ENCODE results near the gene IL1RAPL2.
"Not testable (repeated sequence)": the region's sequence is repeated elsewhere in the genome, so short reads cannot be mapped to it uniquely, and the experiment has no call there.

The IL1RAPL2 gene

DNA sequence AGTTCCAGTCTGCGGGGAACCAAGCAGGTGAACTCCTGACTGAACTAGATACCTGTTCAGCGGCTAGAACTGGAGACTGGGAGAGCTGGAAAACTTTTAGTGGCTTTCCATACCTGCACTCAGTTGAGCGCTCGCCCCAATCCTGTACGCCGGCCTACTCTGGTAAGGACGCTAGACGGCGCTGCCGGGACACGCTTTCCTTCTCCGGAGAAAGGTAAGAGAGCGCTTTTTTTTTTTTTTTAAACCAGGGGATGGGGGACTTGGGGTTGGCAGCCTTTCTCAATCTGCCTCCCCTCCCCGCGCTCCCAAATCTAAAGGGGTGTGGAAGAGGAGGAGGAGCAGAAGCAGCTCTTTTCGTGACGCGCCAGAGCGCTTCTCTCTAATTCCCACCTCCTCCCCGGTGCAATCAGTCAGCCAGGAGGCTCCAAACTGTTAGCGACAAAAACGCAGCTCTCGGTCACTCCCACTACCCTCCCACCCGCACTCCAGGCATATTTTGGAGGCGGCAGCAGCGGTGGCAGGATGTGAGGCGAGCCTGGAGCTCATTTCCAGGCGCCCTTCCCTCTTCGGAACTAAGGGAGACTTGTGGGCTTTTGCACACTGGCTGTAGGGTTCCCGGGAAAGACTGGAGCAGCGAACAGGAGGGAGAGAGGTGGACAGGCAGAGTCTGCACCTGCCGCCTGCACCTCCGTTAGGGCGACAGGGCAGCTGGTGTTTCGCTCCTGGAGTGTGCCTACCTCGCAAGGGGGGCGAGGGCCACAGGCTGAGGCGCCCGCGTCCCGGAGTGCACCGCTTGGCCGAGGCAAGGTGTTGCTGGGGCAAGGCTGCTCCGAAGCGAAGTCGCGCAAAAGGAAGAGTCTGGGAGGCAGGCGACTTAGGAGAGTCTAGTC lies at the start of gene IL1RAPL2:
IL1RAPL2 (plus strand) TSS at position 409 of the 890 bp plus-strand sequence.
- DNase-seq (ENCODE audit: low read depth), result no peak

DNA sequence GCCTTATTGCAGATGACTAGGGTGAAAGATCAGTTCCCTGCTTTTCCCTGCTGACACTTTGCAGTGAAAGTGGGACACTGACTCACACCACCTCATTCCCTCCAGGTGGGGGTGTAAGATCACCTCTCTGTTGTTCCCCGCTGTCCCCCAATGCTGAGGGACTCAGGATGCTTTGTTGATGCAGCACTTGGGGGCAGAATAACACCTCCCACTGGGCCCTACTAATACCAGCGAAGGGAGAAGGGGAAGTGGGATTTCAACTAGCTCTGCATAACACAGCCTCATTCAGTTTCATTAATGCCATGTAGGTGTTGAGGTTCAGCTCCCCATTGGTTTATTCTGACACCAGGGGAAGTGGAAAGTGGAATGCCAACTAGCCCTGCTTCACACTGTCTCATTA lies 43.6 kb upstream of the IL1RAPL2 start:
- no peak for DNase-seq (ENCODE audit: low read depth)

DNA sequence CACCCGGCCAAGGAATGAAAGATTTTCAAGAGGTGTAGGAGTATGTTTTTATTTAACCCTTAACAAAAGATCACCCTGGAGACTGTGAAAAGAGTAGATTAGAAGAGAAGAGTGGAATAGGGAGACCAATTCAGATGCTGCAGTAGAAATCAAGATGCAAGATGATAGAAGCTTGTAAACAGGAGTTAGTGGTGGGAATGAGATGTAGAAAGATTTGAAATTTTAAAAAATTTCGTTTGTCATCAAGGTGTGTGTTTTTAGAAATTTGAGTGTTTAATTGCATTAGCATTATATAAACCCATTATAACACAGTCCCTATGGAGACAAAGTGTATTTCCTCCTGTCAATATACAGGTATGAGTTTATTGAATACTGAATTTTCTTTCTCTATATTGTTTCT lies 42.1 kb upstream of the IL1RAPL2 start:
- no peak for DNase-seq (ENCODE audit: low read depth)

DNA sequence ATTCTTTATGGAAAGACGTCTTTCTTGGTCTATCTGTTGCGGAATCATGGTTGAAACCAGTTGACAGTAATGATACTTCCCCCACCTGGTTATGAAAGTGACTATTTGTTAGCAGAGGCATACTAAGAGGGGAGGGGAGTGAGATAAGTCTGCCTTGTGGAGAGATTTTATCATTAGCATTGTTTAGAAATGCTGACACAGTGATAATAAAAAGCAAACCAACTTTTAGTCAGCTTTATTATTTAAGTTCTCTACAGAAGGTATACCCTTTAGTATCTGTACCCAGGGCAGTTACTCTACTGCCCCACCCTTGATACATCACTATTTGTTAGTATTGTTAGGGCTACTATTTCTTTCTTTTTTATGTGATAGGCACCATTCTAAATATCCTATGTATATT lies 26.9 kb upstream of the IL1RAPL2 start:
- DNase-seq (ENCODE audit: low read depth), result no peak

DNA sequence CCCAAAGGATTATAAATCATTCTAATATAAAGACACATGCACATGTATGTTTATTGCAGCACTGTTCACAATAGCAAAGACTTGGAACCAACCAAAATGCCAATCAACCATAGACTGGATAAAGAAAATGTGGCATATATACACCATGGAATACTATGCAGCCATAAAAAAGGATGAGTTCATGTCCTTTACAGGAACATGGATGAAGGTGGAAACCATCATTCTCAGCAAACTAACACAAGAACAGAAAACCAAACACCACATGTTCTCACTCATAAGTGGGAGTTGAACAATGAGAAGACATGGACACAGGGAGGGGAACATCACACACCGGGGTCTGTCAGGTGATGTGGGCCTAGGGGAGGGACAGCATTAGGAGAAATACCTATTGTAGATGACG lies 23.6 kb upstream of the IL1RAPL2 start:
- not testable (repeated sequence) for DNase-seq (ENCODE audit: low read depth)

DNA sequence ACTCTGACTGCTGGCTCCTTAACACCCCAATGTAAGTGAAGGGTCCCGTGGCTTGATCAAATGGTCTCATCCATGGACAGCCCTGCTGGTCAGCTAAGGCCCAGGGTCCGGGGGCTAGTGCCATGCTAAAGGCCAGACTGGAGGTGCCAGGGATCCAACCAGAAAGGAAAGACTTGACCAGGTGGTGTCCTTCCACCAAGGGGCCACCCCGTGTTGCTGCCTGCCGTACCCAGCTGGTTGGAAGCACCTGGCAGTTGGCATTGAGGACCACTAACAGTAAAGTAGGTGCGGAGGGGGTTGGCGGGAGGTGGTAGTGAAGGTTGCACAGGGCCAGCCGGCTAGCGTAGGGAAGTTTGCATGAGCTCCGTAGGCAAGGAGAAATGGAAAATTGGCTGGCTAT lies 1.7 kb upstream of the IL1RAPL2 start:
- DNase-seq (ENCODE audit: low read depth), result no peak

DNA sequence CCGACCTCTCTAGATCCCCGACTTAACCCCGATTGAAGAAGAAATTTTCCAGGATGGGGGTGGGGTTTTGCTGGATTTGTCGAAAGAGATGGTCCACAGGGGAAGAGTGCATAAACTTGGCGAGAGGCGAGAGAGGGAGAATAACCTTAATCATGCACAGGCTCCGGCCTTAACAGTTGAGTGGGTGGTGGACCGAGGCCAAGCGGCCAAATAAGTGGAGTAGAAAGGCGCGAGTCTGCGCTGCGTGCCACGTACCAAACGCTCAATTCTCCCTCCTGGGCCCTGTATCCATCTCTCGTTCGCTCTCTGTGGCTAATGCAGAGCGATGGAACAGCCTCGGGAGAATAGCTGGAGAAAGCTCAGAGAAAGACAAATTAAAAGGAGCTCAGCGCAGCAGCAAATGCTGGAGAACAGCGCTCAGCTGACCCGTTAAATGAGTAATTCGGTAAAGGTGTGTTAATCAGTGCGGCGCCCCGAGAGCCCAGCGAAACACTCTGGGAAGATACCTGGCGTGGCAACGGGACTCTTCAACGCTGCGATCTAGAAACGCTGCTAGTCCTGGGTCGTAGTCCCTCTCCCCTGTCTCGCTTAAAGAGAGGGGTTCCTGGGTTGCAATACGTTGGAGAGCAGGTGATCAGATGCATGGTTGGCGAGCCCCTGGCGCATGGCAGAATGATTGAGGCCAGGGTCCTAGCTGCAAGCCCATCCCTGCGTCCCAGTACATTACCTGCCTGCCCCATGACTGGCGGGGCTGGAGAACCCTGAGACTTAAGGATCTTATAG lies 887 bp upstream of the IL1RAPL2 start:
- no peak for DNase-seq (ENCODE audit: low read depth)

DNA sequence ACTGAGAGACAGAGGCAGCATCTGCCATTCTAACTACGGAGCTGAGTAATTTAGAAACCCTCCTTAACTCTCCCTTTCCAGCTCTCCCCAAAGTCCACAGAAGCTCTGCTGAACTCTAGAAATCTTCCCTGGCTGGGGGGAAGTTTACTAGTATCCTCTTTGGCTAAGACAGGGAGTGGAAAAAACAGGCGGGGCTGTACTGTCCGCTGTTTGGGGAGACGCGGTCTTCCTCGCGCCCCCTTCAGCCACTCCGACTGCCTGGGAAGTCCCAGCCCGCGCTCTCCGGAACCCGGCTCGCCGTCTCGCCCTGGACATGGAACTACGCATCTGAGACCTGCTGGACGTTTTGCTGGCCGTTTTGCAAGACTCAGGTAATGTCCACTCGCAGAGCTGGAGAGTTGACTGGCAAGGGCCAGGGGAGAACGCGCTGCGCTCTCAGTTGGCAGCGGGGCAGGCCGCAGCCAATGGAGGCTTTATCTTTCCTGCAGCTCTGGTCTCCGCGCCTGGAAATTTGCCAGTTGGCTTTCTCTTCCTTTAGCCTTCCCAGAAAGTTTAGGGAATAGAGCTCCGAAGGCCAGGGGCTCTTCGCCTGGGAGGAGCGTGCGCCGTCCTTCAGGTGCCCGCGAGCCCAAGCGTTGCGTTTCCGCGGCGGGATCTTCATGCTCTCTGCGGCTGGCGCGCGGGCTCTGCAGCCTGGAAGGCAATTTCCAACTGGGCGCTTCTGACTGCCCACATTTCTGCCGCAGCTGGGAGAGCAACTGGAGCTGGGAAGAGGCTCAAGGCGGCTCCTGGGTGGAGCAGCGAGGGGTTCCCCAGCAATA lies 892 bp downstream of the IL1RAPL2 start:
- DNase-seq (ENCODE audit: low read depth), result no peak

DNA sequence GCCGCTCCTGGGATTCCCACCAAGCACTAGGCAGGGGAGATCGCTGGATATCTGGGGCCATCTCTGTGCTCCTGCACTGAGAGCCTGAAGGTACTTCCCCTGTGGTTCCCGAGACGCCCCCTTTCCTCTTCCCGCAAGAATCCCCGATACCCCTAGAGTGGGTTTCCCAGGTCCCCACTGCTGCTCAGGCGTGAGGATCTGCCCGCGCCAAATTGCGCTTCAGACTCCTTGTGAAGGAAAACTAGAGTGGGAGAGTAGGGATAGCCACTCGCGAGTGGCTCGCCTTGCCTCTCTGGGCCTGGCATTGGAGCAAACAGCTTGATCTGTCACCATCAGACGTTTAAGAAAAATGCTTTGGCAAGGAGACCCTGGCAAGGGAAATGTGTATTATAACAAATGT lies 1.5 kb downstream of the IL1RAPL2 start:
- no peak for DNase-seq (ENCODE audit: low read depth)

DNA sequence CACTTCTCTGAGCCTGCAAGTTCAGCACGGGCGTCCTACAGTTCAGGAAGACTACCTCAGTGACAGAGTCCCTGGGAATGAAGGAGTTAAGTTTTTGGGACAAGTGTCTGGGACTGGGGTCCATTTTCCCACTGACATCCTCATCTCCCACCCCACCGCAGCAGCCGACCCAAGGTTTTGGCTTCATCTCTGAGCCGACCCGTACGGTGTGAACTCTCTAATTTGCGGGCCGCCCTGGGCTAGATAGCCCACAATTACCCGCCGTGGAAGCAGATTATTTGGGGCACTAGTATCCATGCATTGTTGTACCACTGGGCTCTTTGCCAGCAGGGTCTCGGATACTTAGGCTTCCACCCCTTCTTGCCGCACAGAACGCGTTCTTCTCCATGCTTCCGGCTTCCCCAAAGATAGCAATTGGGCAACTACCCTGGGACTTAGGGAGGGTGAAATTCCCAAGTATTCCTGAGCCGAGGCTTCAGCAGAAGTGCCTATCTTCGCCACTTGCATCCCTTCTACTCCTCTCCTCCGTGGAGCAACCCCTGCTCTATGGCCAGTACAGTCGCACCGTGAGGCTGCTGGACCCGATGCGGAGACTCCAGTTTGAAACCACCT lies 2.4 kb downstream of the IL1RAPL2 start:
- DNase-seq (ENCODE audit: low read depth), result no peak

DNA sequence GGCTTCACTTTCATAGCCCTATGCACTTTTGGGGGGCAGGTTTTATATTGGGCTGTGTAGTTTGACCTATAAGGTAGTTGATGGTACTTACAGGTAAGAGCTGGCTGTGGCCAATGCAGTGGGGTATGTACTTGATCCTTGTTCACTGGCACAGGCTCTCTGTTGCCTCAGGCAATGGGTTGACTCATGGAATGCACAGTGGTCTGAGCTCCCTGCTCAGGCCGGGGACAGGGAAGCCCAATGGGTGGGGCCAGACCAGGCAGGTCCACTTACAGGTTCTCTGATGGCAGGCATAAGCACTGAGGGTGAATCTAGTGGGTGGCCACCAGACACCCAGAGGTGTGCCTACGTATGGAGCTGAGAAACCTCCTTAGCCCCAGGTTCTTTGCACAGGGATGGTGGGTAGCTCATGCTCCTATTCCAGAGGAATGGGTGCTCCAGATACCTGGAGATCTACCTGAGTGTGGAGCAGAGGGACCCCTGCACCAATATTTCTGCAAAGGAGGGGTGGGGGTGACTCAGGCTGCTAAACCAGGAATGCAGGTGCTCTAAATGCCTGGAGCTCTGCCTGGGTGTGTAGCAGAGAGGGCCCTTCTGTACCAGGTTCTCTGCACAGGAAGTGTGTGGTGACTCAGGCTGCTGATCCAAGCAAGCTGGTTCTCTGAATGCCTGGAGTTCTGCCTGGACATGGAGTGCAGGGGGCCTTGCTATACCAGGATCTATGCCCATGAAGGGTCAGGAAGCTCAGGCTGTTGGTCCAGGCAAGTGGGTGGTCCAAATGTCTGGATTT lies 52.3 kb downstream of the IL1RAPL2 start:
- no peak for DNase-seq (ENCODE audit: low read depth)

DNA sequence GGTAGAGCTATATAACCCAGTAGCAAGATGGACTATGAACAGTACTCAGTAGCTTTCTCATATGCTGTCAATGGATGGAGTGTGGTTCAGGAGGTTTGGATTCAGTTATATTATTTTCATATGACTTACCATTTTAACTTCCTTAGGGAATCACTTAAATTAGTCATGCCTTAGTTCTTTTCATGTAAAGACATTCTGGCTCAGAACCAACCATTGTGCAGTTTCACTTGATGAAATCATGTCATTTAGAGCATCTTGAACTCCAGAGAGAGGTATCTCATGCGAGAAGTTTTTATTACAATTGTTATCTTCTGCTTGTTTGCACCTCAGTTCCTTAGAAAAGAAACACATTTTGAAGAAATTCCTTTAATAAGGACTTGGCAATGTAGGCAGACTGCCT lies 55.8 kb downstream of the IL1RAPL2 start:
- no peak for DNase-seq (ENCODE audit: low read depth)

DNA sequence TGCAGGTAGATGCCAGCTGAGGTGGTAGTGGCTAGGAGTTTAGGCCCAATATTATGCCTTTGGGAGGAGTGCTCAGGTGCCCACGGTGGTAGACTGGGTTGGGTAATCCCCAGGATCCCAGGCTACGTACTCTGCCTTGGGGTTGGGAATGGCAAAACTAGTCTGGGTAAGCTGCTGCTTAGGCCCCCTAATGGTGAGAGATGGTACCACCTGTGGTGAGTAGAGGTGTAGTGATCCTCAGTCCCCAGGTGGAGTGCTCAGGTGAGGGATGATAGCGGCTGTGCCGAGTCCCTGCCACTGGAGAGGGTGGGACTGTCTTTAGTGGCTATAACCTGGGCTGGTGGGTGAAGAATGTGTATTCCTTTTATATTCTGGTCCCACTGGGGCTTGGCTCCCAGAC lies 75.2 kb downstream of the IL1RAPL2 start:
- no peak for DNase-seq (ENCODE audit: low read depth)

DNA sequence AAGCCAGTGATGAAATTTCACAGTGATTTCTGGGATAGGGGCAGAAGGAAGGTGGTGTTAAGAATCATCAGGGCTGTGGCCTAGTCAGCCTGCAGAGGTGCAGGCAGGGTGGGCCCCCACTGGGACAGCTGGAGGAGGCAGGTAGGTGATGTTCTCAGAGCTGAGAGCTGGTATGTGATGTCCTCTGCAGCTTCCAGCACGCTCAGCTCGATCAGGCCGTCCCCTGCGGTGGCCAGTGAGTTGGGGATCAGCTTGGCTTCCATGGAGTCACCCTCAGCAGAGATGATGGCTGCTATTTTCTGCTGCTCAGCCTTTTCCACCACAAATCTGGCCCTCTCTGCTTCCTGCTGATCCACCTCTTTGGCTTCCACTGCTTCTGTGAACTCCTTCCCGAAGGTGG lies 81.1 kb downstream of the IL1RAPL2 start:
- DNase-seq (ENCODE audit: low read depth), result no peak

DNA sequence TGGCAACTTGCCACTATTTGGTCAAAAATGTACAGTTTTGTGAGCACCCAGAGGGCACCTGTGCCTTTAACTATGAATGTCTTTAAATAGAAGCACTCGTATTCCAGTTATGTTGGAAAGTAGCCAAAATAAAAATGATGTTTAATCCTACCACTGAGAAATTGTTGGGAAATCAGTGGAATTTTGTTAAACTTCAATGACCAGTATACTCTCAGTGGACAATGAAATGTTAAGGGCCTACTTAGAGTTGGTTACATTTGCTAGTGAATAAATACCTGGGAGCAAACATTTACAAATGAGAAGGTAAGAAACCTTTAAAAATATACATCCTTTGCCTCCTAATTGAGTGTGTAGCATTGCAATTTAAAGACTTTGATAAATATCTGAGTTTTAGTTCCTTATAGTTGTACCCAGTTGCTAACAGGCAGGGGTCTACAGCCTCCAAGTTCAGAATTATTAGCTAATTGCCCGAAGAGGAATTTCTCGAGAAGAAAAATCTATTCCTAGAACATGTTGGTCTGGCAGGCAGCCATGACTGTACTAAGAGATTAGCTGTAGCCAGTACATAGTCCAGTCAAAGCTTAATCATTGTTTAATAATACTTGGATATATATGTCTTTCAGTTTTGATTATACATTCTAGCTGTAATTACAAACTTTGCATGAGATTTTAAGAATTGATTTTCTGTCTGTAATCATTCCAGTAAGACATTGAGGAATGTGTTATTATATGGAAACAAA lies 93.2 kb downstream of the IL1RAPL2 start:
- peak; percentile 6 for DNase-seq (ENCODE audit: low read depth)

DNA sequence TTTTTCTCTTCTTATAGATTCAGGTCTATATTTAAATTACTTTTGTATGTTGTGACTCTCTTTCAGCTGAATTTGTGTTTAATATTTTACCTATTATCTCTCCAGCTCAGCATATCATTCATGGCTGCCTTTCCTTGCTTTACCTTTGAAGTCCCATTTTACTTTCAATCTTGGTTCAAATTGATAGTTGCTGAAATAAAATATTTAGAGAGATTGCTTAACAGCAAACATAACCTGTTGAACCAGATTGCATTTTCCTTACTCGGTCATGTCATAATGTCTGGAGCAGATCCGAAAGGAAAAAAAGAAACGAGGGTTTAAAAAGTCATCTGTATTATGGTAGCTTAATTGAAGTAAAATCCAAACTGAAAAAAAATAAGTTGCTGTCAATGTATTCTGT lies 94.1 kb downstream of the IL1RAPL2 start:
- no peak for DNase-seq (ENCODE audit: low read depth)

DNA sequence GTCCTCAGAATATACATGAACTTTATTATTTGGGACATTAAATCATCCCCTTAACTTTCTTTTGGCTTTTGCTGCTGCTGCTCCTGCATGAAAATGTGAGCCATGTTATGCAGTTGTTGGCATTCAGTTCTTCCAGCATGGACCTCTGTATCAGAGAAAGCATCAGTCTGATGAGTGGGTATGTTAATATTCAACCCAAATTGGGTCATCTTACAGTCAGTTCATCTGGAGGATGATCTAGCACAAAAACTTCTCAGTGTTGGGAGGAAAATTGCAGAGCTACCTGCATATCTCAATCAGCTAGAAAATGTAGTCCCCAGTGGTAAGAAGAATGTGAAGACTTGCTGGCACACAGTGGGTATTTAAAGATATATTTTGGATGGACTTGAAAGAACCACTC lies 96.7 kb downstream of the IL1RAPL2 start:
- DNase-seq (ENCODE audit: low read depth), result no peak

DNA sequence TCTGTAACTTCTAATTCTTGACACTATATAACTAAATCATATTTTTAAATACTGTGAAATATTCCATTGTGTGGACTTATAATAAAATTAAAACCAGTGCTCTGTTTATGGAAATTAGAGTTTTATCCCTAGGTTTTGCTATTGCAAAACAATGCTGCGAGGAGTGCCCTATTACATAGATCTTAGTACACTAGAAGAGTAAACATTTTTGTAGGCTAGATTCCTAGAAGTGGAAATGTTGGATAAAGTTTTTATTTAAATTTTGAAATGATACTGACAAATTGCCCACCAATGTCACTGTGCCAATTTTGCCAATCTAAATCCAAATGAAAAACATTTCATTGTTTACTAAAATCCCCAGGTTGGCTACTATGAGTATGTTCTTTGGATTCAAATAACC lies 99.7 kb downstream of the IL1RAPL2 start:
- DNase-seq (ENCODE audit: low read depth), result no peak

DNA sequence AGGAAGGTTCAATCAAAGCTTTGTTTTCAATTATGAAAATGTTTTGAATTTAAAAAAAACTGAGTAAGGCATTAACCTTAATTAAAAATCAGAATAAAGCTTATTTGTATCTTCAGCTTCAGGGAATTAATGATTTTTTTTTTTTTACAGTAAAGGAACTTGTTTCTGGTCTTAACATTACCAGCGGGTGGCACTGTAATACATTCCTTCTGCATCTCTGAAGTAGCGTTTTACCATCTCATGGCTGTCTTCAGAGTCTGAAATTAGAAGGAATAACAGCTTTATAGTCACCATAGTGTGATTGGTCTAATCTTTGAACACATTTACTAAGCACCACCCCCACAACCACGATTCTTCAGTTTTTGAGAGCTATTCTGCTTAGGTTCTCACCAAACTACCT lies 102.6 kb downstream of the IL1RAPL2 start:
- peak; percentile 5 for DNase-seq (ENCODE audit: low read depth)

DNA sequence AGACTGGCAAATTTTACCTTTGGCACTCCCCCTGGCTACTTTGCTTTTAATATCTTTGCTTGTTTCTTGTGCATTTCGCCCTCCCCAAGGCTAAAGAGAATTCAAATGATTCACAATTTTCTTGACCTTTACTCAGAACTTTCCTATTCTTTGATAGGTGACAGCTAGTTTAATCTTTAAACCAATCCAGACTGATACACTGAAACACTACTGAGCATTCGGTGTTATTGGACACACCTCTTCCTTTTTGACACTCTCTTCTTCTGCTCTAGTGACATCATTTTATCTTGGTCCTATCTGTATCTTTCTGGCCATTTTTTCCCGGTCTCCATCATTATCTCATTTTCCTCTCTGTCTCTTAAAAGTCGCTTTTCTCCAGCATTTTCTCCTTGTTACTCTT lies 103.1 kb downstream of the IL1RAPL2 start:
- no peak for DNase-seq (ENCODE audit: low read depth)

DNA sequence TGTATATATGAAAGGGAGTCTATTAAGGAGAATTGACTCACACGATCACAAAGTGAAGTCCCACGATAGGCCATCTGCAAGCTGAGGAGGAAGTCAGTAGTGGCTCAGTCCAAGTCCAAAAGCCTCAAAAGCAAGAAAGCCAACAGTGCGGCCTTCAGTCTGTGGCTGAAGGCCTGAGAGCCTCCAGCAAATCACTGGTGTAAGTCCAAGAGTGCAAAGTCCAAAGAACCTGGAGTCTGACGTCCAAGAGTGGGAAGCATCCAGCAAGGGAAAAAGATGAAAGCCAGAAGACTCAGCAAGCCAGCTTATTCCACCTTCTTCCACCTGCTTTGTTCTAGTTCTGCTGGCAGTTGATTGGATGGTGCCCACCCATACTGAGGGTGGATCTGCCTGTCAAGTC lies 104.1 kb downstream of the IL1RAPL2 start:
- no peak for DNase-seq (ENCODE audit: low read depth)

Measured in non-pigmented ciliary epithelial cell (primary cell).